Measurements from ENCODE around the gene CX3CR1.
"Not testable (repeated sequence)": the region's sequence is repeated elsewhere in the genome, so short reads cannot be mapped to it uniquely, and the experiment has no call there.

Gene CX3CR1, protein sequence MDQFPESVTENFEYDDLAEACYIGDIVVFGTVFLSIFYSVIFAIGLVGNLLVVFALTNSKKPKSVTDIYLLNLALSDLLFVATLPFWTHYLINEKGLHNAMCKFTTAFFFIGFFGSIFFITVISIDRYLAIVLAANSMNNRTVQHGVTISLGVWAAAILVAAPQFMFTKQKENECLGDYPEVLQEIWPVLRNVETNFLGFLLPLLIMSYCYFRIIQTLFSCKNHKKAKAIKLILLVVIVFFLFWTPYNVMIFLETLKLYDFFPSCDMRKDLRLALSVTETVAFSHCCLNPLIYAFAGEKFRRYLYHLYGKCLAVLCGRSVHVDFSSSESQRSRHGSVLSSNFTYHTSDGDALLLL

DNA sequence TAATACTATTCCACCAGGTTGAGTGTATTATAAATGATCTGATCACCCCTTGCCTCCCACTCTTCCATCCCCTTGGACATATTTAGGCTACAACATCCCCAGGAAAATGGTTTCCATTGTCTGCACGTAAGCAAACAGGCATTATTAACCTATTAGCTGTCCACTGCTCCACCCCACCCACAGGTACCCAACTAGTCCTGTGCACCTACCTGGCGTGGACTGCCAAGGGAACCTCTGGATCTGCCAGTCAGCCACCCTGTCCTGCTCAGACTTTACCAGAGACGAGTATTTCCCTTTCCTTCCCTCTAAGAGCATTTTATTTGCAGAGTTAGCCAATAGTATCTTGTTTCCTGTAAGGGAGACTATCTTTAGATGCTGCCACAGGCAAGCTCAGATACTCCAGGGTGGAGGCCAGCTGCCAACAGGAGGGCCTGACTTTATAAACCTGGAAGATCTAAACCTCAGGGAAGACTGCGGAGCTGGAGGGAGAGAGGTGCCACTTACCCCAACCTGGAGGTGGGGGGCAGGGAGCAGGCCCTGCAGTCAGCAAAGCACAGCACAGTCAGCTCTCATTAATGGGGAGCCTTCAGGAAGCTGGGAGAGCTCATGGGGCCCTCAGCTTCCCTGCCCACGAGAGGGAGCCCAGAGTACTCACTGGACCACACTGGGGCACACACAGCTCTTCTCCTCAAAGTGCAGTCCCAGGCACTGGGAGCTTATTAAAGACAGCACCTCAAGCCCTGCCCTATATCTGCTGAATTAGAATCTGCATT is at the start of gene CX3CR1:
Gene CX3CR1 (minus strand): TSS at position 292 of the 773 bp plus-strand sequence. CDS start 13,527 bp downstream, outside the sequence.
- no peak for DNase-seq

DNA sequence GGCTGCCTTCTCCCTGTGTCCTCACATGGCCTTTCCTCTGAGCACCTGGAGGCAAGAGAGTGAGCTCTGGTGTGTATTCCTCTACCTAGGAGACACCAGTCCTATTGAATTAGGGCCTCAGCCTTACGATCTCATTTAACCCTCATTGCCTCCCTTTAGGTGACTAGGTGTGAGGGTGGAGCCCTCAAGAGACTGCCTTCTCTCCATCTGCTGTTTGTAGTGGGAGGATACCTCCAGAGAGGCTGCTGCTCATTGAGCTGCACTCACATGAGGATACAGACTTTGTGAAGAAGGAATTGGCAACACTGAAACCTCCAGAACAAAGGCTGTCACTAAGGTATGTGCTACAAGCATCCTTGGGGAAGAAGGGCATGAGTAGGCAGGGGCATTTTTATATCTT is 49.7 kb upstream of the CX3CR1 start, which contains the start of gene CCR8:
Gene CCR8 (plus strand): TSS at position 217 of the 400 bp plus-strand sequence. CDS start 2,623 bp downstream, outside the sequence.
- DNase-seq = no peak

DNA sequence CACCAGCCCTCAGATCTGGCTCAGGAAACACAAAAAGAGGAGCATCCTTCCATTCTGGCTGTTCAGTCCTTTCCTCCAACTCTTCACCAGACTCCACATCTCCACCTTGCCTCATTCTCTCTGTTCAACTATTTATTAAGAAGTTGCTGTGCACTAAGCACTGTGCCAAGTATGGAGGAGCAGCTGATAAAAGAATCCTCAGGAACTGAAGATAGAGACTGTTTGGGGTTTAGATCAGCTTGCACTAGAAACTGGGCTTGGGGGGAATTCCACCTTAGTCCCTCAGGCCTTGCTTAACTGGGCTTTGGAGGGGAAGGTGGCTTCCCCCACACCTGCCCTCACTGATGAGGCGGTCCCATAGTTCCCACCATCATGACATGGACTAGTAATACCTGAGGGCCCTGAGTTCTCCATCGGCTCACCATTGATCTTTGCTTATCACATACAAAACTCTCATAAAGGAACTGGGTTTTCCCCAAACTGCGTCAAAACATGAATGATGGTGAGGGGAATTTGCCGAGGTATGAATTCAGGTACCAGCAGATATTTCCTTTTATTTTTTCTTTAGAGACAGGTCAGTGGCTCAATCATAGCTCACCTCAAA is 48.0 kb upstream of the CX3CR1 start:
- no peak for DNase-seq

DNA sequence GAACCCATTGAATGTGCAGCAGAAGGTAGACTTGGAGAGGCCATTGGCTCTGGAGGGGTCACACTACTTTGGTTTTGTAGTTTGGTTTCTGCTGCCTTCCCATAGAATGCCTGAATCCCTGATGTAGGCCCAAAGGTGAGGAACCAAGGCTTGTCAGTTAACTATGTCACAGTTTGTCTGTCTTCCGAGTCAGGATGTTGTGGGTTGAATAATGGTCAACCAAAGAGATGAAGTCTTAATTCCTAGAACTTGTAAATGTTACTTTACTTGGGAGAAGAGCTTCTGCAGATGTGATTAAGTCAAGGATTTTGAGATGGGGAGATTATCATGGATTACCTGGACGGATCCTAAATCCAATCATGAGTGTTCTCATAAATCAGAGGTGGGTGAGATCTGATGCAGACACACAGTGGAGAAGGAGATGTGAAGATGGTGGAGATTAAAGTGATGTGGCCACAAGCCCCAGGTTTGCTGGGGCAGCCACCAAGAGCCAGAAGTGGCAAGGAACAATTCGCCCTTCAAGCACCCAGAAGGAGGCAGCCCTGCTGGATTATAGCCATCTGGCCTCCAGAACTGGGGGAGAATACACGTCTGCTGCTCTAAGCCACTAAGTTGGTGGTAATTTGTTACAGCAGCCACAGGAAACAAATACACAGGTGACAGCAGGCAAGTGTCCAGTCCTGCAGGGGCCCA is 47.4 kb upstream of the CX3CR1 start:
- DNase-seq = no peak

DNA sequence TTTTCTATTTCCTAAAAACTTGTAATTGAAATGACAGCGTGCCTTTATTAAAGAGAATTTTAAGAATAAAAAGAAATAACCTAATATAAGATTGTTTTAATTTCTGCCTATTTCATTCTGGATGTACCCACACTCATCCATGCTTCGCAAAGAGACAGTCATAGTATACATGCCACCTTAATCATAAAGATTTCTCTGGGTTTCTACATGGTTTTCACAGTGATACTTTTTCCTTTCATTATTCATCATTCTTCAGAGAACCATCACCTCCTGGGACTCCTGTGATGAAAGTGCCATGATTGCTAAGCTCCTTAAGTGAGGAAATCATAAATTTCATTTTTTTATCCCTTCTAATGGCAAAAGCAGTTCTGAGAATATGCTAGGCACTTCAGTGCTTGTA is 45.4 kb upstream of the CX3CR1 start:
- no peak for DNase-seq

DNA sequence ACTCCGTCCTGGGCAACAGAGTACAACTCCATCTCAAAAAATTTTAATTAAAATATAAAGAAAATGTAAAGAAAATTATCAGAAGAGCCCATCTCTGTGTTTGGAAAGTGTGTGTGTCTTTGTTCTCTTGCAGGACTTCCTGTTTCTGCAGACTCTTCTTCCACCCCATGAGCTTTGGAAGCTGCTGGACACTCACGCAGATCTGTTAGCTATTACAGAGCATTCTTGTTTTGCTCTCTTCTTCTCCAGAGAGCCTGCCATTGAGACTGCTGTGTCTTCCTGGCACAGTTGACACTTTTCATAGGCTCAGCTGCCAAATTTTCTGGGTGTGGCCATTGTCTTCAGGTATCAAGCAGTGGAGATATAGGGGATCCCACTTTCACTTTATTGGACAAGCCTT is 43.7 kb upstream of the CX3CR1 start:
- DNase-seq = no peak

DNA sequence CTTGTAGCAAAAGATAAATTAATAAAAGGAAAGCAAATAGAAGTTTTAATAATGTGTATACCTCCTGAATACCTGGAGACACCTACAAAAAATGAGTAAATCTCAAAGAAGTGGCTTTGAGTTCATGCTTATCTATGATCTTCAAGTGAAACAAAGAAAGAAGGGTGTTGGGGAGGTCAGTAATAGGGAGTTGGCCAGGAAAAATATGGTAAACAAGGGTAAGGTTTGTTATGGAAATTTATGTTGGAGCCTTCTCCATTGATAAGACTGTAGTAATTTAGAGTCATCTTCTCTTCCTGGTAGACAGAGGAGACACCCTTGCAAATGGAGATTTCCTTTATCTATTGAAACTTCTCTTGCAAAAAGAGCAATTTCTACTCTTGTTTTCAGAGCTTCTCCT is 43.1 kb upstream of the CX3CR1 start:
- no peak for DNase-seq

DNA sequence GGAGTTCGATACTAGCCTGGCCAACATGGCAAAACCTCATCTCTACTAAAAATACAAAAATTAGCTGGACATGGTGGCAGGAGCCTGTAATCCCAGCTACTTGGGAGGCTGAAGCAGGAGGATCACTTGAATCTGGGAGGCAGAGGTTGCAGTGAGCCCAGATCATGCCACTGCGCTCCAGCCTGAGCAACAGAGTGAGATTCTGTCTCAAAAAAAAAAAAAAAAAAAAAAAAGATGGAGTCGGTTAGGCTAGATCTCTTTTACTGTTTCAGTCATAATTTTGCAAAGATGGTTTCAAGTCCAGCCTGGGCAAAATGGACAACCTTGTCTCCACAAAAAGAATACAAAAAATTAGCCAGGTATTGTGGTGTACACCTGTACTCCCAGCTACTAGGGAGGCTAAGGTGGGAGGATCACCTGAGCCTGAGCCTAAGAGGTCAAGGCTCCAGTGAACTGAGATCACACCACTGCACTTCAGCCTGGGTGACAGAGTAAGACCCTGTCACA is 42.4 kb upstream of the CX3CR1 start:
- not testable (repeated sequence) for DNase-seq

DNA sequence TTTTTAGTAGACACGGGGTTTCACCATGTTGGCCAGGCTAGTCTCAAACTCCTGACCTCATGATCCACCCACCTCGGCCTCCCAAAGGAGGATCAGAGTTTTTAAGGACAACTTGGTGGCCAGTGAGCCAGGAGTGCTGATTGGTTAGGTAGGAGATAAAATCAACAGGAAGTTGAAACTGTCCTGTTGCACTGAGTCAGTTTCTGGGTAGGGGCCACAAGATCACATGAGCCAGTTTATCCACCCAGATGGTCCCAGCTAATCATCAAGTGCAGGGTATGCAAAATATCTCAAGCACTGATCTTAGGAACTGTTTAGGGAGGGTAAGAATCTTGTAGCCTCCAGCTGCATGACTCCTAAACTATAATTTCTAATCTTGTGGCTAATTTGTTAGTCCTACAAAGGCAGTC is 41.7 kb upstream of the CX3CR1 start:
- not testable (repeated sequence) for DNase-seq

DNA sequence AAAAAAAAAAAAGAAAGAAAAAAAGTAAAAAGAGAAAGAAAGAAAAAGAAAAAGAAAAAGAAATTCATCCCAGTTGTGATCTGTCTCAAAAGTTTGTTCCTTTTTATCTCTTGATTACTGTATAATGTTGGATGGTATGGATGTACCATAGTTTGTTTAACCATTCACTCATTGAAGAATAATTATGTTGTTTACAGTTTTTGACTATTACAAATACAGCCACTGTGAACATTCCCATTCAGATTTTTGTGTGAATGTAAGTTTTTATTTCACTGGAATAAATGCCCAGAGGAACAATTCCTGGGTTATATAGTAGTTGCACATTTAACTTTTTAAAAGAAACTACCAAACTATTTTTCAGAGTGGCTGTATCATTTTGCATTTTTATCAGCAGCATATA is 39.4 kb upstream of the CX3CR1 start:
- DNase-seq = no peak

DNA sequence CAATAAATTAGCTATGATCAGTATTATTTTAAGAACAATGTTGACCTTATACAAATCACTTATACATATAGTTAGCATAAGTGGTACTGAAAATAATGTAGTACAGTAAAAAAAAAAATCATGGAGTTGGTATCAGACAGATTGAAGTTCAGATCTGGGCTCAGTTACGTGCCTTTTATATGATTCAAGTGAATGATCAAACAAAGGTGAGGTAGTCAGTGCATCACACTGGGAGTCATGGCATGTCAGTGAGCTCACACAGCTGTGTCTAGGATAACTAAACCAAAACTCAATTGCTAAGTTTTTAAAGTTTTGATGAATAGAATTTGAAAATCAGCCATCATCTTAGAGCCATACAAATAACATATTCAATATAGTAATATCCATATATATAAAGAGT is 38.5 kb upstream of the CX3CR1 start:
- DNase-seq = no peak

DNA sequence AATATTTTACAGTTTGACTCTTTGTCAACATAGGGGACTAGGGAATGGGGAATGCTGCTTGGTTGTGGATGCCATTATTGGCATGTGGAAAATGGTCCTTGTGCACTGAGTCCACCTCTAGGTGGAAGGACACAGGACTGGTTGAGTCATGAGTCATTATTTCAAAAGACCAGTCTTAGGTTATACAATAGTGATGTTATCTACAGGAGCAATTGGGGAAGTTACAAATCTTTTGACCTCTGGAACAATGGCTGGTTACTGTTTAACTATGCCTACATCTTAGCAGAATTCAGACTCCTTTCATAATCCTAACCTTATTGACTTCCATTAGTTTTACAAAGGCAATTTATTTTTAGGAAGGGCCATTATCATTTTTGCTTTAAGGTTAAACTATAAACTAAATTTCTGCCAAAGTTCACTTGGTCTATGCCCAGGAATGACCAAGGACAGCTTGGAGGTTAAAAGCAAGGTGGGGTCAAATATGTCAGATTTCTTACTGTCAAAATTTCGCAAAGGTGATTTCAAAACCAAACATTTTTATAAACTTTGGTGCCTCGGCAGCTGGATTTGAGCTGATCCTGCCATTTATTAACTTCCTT is 37.8 kb upstream of the CX3CR1 start:
- DNase-seq = no peak

DNA sequence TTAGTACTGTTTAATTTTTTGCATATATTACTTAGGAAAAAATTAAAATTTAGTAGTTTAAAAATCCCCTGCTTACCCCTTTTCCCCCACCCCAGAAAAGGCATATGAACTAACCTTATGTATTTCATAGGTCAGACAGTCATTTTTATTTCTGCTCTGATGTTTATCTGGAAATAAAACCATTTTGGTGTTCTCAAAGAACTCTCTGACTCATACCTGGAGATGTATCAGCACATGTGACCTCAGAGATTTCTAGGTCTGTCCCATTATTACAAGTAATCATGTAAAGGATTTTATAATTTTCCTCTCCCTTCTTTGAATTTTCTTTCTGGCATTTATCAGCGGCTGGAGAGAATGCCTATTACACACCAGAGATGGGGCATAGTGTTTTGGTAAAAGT is 35.6 kb upstream of the CX3CR1 start:
- no peak for DNase-seq

DNA sequence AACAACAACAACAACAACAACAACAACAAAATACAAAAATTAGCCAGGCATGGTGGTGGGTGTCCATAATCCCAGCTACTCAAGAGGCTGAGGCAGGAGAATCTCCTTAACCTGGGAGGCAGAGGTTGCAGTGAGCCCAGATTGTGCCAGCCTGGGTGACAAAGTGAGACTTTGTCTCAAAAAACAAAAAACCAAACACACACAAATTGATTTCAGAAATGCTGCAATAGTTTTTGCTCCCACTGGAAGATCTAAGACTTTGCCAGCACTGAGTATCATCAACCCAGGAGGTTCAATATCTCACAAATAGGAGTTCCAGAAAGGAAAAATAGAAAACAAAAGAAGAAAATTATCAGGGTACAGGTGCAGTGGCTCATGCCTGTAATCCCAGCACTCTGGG is 33.5 kb upstream of the CX3CR1 start:
- no peak for DNase-seq

DNA sequence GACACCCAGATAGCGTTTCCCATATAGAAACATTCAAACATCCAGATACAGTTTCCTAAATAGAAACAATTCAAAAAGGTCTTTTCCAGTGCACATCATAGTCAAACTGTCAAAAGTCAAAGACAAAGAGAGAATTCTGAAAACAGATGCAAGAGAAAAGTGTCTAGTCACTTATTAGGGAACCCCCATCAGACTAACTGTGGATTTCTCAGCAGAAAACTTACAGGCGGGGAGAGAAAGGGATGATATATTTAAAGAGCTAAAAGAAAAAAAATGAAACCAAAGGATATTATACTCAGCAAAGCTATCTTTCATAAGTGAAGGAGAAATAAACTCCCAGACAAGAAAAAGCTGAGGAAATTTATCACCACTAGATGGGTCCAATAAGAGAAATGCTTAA is 22.3 kb upstream of the CX3CR1 start:
- no peak for DNase-seq

DNA sequence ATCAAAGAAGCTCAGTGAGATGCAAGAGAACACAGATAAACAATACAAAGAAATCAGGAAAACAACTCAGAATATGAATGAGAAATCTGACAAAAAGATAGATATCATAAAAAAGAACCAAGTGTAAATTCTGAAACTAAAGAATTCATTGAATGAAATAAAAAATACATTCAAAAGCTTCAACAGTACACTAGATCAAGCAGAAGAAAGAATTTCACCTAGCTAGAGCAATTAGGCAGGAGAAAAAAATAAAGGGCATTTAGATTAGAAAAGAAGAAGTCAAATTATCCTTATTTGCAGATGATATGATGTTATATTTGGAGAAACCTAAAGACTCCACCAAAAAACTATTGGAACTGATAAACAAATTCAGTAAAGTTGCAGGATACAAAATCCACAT is 19.4 kb upstream of the CX3CR1 start:
- no peak for DNase-seq

DNA sequence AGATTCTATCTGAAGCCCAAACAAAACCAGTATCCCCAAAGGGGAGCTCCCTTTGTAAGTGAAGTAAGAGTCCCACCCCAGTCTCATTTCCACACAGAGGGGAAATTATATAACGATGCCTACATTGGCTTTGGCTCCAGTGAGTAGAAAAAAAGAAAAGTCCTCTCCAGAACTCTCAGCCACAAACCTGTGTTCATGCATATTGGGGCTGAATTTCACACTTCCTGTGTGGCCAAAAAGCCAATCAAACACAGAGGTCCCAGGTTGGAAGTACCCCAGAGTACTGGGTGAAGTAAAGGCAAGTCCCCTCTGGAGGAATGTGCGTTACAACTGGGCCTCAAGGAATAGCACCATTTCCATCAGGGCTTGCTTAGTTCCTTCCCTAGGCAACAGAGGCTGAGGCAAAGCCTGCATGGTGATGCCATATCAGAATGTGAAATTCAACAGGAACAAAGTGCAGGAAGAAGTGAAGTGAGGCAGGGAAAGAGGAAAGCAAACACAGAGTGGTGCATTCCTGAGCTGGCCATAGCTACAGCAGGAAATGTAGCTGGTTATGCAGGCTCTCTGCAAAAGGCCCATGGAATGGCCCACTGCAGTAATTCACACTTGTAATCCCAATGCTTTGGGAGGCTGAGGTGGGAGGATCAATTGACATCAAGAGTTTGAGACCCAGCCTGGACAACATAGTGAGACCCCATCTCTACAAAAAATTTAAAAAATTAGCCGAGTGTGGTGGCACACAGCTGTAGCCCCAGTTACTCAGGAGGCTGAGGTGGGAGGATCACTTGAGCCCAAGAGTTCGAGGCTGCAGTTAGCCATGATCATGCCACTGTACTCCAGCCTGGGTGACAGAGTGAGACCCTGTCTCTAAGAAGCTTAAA is 16.6 kb upstream of the CX3CR1 start:
- no peak for DNase-seq

DNA sequence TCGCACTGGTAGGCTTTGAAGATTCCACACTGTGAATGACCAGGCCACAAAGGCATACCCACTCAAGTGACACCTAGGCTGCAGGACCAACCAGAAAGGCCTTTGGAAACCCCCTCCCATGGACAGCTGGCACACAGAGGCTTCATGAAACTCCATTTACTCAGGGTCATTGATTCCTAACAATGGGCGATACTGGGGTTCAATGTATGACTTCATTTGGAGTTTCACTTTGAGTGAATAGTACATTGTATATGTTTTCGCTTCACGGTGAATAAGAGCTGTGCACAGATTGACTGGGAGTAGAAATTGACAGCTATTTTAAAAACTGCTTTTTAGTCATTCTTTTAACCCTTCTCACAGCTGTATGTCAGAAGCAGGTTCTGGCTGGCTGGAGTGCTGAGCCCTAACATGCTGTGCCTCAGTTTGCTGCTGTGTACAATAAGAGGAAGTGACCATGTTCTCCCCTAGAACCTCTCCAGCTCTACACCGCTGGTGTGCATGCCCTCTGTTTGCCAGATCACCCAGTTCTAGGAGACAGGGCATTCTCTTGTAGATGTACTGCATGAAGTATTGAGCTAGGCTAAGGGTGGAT is 15.4 kb upstream of the CX3CR1 start:
- DNase-seq = no peak

DNA sequence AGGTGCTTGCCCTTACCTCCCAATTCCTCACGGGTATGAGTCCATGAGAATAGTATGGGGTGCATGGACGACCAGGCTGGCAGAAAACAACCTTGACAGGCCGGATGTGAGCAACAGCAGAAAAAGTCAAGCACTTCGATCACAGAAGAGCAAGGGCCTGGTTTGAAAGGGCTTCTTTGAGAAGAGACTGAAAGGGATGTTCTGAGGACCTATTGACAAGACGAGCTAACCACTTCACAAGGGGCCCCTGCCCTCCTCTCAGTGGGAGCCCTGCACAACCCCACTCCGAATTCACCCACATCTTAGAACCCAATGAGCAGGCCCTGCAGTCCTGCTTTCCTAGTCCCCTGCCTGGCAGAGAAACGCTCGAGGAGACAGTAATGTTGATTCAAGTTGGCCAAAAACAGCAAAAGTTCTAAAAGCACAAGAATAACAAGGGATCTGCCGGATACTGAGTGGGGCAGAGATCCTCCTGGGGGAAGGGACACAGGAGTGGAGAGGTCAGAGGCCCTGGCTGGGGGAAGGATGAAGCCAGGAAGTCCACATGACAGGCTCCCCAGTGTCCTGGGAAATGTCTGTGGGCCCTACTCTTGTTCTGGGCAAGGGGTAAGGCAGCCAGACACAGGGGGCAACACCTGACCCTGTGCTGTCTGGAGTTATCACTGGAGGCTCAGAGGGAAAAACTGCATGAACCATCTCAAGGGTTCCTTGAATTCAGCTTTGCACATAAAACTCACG is 14.8 kb upstream of the CX3CR1 start:
- peak in 3 of 6 experiments; percentile 35 to 47 (median 40) for DNase-seq

DNA sequence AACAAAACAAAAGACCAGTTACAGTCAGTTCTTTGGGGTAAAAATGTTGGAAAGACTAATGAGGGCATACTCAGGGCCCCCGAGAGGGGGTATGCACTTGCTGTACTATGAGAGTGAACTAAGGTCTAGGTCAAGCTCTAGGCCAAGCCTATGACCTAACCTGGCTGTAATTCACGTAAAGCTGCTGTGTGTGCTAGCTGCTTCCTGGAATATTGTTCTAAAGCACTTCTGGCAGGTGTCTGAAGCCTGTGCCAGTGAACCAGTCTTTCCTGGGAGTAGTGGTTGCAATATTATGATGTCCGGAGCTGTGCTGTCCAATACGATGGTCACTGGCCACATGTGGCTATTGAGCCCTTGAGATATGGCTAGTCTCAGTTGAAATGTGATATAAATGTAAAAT is 13.1 kb upstream of the CX3CR1 start:
- DNase-seq = no peak

Measured in stimulated activated naive CD4-positive, alpha-beta T cell (primary cell).